ENCODE data around the gene KIF13A.

GRCh38 chr6:17872908-17873307, 114.5 kb downstream of the KIF13A start:
- TF ChIP-seq, protein P1, sequence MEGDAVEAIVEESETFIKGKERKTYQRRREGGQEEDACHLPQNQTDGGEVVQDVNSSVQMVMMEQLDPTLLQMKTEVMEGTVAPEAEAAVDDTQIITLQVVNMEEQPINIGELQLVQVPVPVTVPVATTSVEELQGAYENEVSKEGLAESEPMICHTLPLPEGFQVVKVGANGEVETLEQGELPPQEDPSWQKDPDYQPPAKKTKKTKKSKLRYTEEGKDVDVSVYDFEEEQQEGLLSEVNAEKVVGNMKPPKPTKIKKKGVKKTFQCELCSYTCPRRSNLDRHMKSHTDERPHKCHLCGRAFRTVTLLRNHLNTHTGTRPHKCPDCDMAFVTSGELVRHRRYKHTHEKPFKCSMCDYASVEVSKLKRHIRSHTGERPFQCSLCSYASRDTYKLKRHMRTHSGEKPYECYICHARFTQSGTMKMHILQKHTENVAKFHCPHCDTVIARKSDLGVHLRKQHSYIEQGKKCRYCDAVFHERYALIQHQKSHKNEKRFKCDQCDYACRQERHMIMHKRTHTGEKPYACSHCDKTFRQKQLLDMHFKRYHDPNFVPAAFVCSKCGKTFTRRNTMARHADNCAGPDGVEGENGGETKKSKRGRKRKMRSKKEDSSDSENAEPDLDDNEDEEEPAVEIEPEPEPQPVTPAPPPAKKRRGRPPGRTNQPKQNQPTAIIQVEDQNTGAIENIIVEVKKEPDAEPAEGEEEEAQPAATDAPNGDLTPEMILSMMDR (IDR thresholded peaks at IDR 0.05) = no peak
- TF ChIP-seq EP300 (IDR thresholded peaks at IDR 0.05) = no peak
- TF ChIP-seq POLR2AphosphoS5 (IDR thresholded peaks at IDR 0.05) = no peak
- no peak for TF ChIP-seq POLR2A (IDR thresholded peaks at IDR 0.05; ENCODE audit: low read depth)
